ENCODE results near the gene PDE6G.

Gene PDE6G

GRCh38 chr17:81656118-81656743 lies at the start of gene PDE6G:
Gene PDE6G (minus strand): TSS chr17:81656542. CDS start chr17:81653305, 3,237 bp downstream.
- DNase-seq (ENCODE audit: extremely low read depth in 1 of 2, low read depth in 1 of 2), result no peak

- DNase-seq (ENCODE audit: extremely low read depth in 1 of 2, low read depth in 1 of 2), result no peak
Measured at GRCh38 chr17:81705518-81706231, 49.3 kb upstream of the PDE6G start.

- no peak for DNase-seq (ENCODE audit: extremely low read depth in 1 of 2, low read depth in 1 of 2)
Measured at GRCh38 chr17:81703747-81704654, 47.7 kb upstream of the PDE6G start.

GRCh38 chr17:81702934-81703746 lies 46.8 kb upstream of the PDE6G start, which contains the start of gene MRPL12:
Gene MRPL12 (plus strand): TSS chr17:81703367. CDS start chr17:81703502, 135 bp downstream.
- peak; percentile 82 to 89 for DNase-seq (ENCODE audit: extremely low read depth in 1 of 2, low read depth in 1 of 2)

- no peak for DNase-seq (ENCODE audit: extremely low read depth in 1 of 2, low read depth in 1 of 2)
Measured at GRCh38 chr17:81701288-81702071, 45.1 kb upstream of the PDE6G start.

- no peak for DNase-seq (ENCODE audit: extremely low read depth in 1 of 2, low read depth in 1 of 2)
Measured at GRCh38 chr17:81700353-81701287, 44.3 kb upstream of the PDE6G start.

- DNase-seq (ENCODE audit: extremely low read depth in 1 of 2, low read depth in 1 of 2), result no peak
Measured at GRCh38 chr17:81697261-81698044, 41.1 kb upstream of the PDE6G start.

GRCh38 chr17:81696218-81696941 lies 40.0 kb upstream of the PDE6G start:
- DNase-seq (ENCODE audit: extremely low read depth in 1 of 2, low read depth in 1 of 2), result no peak

GRCh38 chr17:81695801-81696200 lies 39.5 kb upstream of the PDE6G start:
- DNase-seq (ENCODE audit: extremely low read depth in 1 of 2, low read depth in 1 of 2), result no peak

GRCh38 chr17:81695211-81695610 lies 38.9 kb upstream of the PDE6G start:
- DNase-seq (ENCODE audit: extremely low read depth in 1 of 2, low read depth in 1 of 2), result no peak

GRCh38 chr17:81694810-81695209 lies 38.5 kb upstream of the PDE6G start:
- no peak for DNase-seq (ENCODE audit: extremely low read depth in 1 of 2, low read depth in 1 of 2)

GRCh38 chr17:81693509-81694210 lies 37.3 kb upstream of the PDE6G start:
- DNase-seq (ENCODE audit: extremely low read depth in 1 of 2, low read depth in 1 of 2), result no peak

- no peak for DNase-seq (ENCODE audit: extremely low read depth in 1 of 2, low read depth in 1 of 2)
Measured at GRCh38 chr17:81691608-81692007, 35.3 kb upstream of the PDE6G start.

GRCh38 chr17:81691196-81691595 lies 34.9 kb upstream of the PDE6G start:
- no peak for DNase-seq (ENCODE audit: extremely low read depth in 1 of 2, low read depth in 1 of 2)

GRCh38 chr17:81690549-81690948 lies 34.2 kb upstream of the PDE6G start:
- no peak for DNase-seq (ENCODE audit: extremely low read depth in 1 of 2, low read depth in 1 of 2)

- DNase-seq (ENCODE audit: extremely low read depth in 1 of 2, low read depth in 1 of 2), result no peak
Measured at GRCh38 chr17:81690066-81690465, 33.7 kb upstream of the PDE6G start.

GRCh38 chr17:81688616-81689015 lies 32.3 kb upstream of the PDE6G start:
- DNase-seq (ENCODE audit: extremely low read depth in 1 of 2, low read depth in 1 of 2), result no peak

Measured in stimulated activated CD8-positive, alpha-beta memory T cell treated with anti-CD3 and anti-CD28 coated beads, Interleukin-7, amount 100 ng/mL, for 48 hours (primary cell).